PC-3 (cell line): ENCODE measurements around the gene ZNF407.

ENCODE experiments used
- CTCF ChIP-seq: fragments of 300-600 bp; sonication (generic); conservative IDR thresholded peaks from 2 replicates; pipeline ENCODE4 v1.5.1; 2017; ENCODE audit warnings: antibody characterized with exemption, low read depth, mild to moderate bottlenecking, low read length
- EZH2 ChIP-seq: fragments of 300-600 bp; sonication (generic); IDR thresholded peaks from one replicate; pipeline ENCODE4 v1.6.1; 2017; ENCODE audit warnings: antibody characterized with exemption, mild to moderate bottlenecking, low read length; ENCODE audit not compliant: unreplicated experiment
- EZH2phosphoT487 ChIP-seq: fragments of 300-600 bp; sonication (generic); IDR thresholded peaks from 2 replicates; pipeline ENCODE4 v1.6.1; 2018; ENCODE audit warnings: mild to moderate bottlenecking, antibody characterized with exemption, low read length, borderline replicate concordance

- TF ChIP-seq CTCF (no peak), EZH2 (no peak), EZH2phosphoT487 (no peak)
Observed at GRCh38 chr18:75100832-75101630, 503.4 kb downstream of the ZNF407 start.
